HepG2 (cell line): Measurements from ENCODE around the gene RPS25. TPM values are rescaled to one million over a fixed set of nuclear protein-coding genes. Genes with fewer than 3 reads are reported as not detected.

ENCODE experiments used
- AHR ChIP-seq: IDR thresholded peaks from 2 replicates; pipeline ENCODE4 v1.6.1; 2018; ENCODE audit warnings: missing genetic modification reagents, missing compliant biosample characterization
- ATF1 ChIP-seq: IDR thresholded peaks from 2 replicates; pipeline ENCODE4 v1.6.1; 2016; ENCODE audit warnings: mild to moderate bottlenecking, control low read depth
- ATF7-NPFF ChIP-seq: sonication (generic); formaldehyde crosslinking; IDR thresholded peaks from 2 replicates; pipeline ENCODE4 v1.8.1; 2023; ENCODE audit warnings: mild to moderate bottlenecking, low read depth, missing genetic modification reagents, moderate library complexity
- CBX5 ChIP-seq: sonication (generic); formaldehyde crosslinking; IDR thresholded peaks from 2 replicates; pipeline ENCODE4 v1.4.0; 2020; ENCODE audit warnings: missing genetic modification reagents, borderline replicate concordance
- GATAD2A ChIP-seq: IDR thresholded peaks from 2 replicates; pipeline ENCODE4 v1.6.1; 2016
- HDAC6 ChIP-seq: fragments of 200-600 bp; sonication (generic); IDR thresholded peaks from 2 replicates; pipeline ENCODE4 v1.7.0; 2017; ENCODE audit warnings: mild to moderate bottlenecking, antibody characterized with exemption, low read length, low read depth
- HMG20A ChIP-seq: IDR thresholded peaks from 2 replicates; pipeline ENCODE4 v1.6.1; 2016; ENCODE audit warnings: borderline replicate concordance
- KDM1A ChIP-seq: IDR thresholded peaks from 2 replicates; pipeline ENCODE4 v1.6.1; 2016; ENCODE audit warnings: missing compliant biosample characterization
- KLF6 ChIP-seq: IDR thresholded peaks from 2 replicates; pipeline ENCODE4 v1.8.0; 2016; ENCODE audit warnings: missing biosample characterization, missing genetic modification reagents
- MYNN ChIP-seq: sonication (generic); formaldehyde crosslinking; IDR thresholded peaks from 2 replicates; pipeline ENCODE4 v1.4.0; 2020; ENCODE audit warnings: mild to moderate bottlenecking, low read depth, missing genetic modification reagents
- PAF1 ChIP-seq: IDR thresholded peaks from 2 replicates; pipeline ENCODE4 v1.6.1; 2016; ENCODE audit warnings: missing genetic modification reagents, missing compliant biosample characterization
- RAD51 ChIP-seq: fragments of 450-650 bp; IDR thresholded peaks from 2 replicates; pipeline ENCODE4 v1.6.1; 2016; ENCODE audit warnings: borderline replicate concordance
- SALL1 ChIP-seq: sonication (generic); formaldehyde crosslinking; IDR thresholded peaks from 2 replicates; pipeline ENCODE4 v1.8.0; 2022; ENCODE audit warnings: mild to moderate bottlenecking, missing genetic modification reagents
- SRF ChIP-seq: IDR thresholded peaks from 2 replicates; pipeline ENCODE4 v1.6.1; 2011; ENCODE audit warnings: mild to moderate bottlenecking, low read depth, low read length, moderate library complexity
- TBL1XR1 ChIP-seq: fragments of 150-350 bp; IDR thresholded peaks from 2 replicates; pipeline ENCODE4 v1.6.1; 2014; ENCODE audit warnings: borderline replicate concordance, low read length; ENCODE audit not compliant: partially characterized antibody
- ZNF17 ChIP-seq: sonication (generic); formaldehyde crosslinking; IDR thresholded peaks from 2 replicates; pipeline ENCODE4 v1.5.0; 2020; ENCODE audit warnings: mild to moderate bottlenecking, missing genetic modification reagents
- ZNF382 ChIP-seq: sonication (generic); formaldehyde crosslinking; IDR thresholded peaks from 2 replicates; pipeline ENCODE4 v1.5.0; 2020; ENCODE audit warnings: missing genetic modification reagents, mild to moderate bottlenecking, borderline replicate concordance
- ZNF431 ChIP-seq: sonication (generic); formaldehyde crosslinking; IDR thresholded peaks from 2 replicates; pipeline ENCODE4 v1.9.0; 2022; ENCODE audit warnings: missing genetic modification reagents, low read depth, mild to moderate bottlenecking, borderline replicate concordance
- ZNF746 ChIP-seq: sonication (generic); formaldehyde crosslinking; IDR thresholded peaks from 2 replicates; pipeline ENCODE4 v1.8.0; 2022; ENCODE audit warnings: mild to moderate bottlenecking, missing genetic modification reagents
- ZNF891 ChIP-seq: sonication (generic); formaldehyde crosslinking; IDR thresholded peaks from 2 replicates; pipeline ENCODE4 v1.5.0; 2020; ENCODE audit warnings: mild to moderate bottlenecking, missing genetic modification reagents
- polyA plus RNA-seq, 8 experiments: library from polyadenylated mRNA; depleted of rRNA in 3 of 8; stranded (reverse) in 7 of 8; unstranded in 1 of 8; fragments of >200 nt; fragmentation: Illumina TruSeq in 4 of 8; extraction: Trizol in 4 of 8; gene quantifications; 2 replicates each; pipeline versions ENCODE4 v1.2.1 to v1.2.3, GENCODE V29; 2011 to 2016; ENCODE audit warnings: low read depth in 4 of 8, missing spikeins in 1 of 8, mixed read lengths in 1 of 8; ENCODE audit not compliant: insufficient read depth in 1 of 8
- total RNA-seq, 5 experiments: library from RNA; depleted of rRNA; stranded (reverse); fragments of >200 nt; fragmentation: Illumina TruSeq; extraction: Trizol; gene quantifications; 2 replicates each; pipeline ENCODE4 v1.2.3, GENCODE V29; 2016; ENCODE audit warnings: low read depth in 1 of 5
- TF ChIP-seq, protein P1 (sequence below): IDR thresholded peaks from 2 replicates; pipeline ENCODE4 v1.6.1; 2012; ENCODE audit warnings: low read depth, low read length, improper control_type of control experiment
- TF ChIP-seq, protein P2 (sequence below): sonication (generic); formaldehyde crosslinking; IDR thresholded peaks from 2 replicates; pipeline ENCODE4 v1.5.0; 2020; ENCODE audit warnings: missing genetic modification reagents
- TF ChIP-seq, protein P3 (sequence below): sonication (generic); formaldehyde crosslinking; conservative IDR thresholded peaks from 2 replicates; pipeline ENCODE4 v1.4.0; 2020; ENCODE audit warnings: missing genetic modification reagents
- TF ChIP-seq, protein P4 (sequence below): sonication (generic); formaldehyde crosslinking; IDR thresholded peaks from 2 replicates; pipeline ENCODE4 v1.5.1; 2020; ENCODE audit warnings: mild to moderate bottlenecking, missing genetic modification reagents, moderate library complexity
- TF ChIP-seq, protein P5 (sequence below): IDR thresholded peaks from 2 replicates; pipeline ENCODE4 v1.6.1; 2018; ENCODE audit warnings: missing genetic modification reagents

RPS25 gene
- total and polyA plus RNA-seq, 2 of the 13 experiments (the other 11 are each of a cell fraction or from before 2014, with no cell fraction given), result 839 to 1,415 TPM

DNA sequence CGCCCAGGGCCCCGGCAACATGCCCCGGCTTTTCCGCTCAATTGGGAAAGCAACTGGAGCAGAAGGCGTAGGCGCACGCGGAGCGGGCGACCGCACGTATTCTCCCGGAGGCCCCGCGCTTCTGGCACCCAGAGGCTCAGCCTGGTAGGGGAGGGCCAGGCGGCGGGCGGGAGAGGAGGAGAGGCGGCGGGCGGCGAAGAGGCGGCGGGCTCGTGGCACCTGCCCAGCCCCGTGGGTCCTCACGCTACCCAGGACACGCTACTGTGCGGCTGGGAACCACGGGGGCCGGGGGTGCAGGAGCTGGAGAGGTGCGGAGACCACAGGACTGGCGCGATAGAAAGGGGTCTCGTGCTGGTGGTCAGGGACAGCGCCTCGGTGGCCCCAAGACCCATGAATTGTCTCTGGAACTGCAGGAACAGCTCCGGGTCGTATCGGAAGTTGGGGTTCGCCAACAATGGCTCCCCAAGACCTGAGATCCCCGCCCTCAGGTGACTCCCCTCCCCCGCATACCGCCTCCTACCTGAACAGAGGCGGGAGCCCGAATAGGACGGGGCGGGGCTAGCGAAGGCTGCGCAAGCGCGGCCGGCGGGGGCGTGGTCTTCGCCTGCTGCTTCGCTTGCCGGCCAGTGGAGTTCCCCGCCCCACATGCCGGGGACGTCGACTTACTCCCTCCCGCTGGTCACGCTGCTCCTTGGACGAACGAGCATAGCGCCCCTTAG, 12.3 kb upstream of the RPS25 start, which contains the start of gene SLC37A4 (continued):
- no peak for TF ChIP-seq ATF1 (CRISPR knock-in tag)
- TF ChIP-seq SALL1 (CRISPR knock-in tag), result peak; percentile 90
- no peak for TF ChIP-seq RAD51
- TF ChIP-seq SRF, result 0 out of 2 replicates have a peak, but pooled peaks have one; percentile 38
- no peak for TF ChIP-seq KLF6 (CRISPR knock-in tag)
- peak; percentile 73 for TF ChIP-seq GATAD2A
- TF ChIP-seq MYNN, result peak; percentile 73; the same call in 1 of the 2 replicates
- peak; percentile 94 for TF ChIP-seq ATF7-NPFF
- TF ChIP-seq CBX5 (CRISPR knock-in tag), result peak; percentile 77; the same call in 1 of the 2 replicates
- no peak for TF ChIP-seq HDAC6
- no peak for TF ChIP-seq ZNF891 (CRISPR knock-in tag)
- TF ChIP-seq ZNF17 (CRISPR knock-in tag), result no peak
- TF ChIP-seq KDM1A (CRISPR knock-in tag), result no peak
- TF ChIP-seq, protein P1, sequence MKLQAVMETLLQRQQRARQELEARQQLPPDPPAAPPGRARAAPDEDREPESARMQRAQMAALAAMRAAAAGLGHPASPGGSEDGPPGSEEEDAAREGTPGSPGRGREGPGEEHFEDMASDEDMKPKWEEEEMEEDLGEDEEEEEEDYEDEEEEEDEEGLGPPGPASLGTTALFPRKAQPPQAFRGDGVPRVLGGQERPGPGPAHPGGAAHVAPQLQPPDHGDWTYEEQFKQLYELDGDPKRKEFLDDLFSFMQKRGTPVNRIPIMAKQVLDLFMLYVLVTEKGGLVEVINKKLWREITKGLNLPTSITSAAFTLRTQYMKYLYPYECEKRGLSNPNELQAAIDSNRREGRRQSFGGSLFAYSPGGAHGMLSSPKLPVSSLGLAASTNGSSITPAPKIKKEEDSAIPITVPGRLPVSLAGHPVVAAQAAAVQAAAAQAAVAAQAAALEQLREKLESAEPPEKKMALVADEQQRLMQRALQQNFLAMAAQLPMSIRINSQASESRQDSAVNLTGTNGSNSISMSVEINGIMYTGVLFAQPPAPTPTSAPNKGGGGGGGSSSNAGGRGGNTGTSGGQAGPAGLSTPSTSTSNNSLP, result no peak
- TF ChIP-seq, protein P2, sequence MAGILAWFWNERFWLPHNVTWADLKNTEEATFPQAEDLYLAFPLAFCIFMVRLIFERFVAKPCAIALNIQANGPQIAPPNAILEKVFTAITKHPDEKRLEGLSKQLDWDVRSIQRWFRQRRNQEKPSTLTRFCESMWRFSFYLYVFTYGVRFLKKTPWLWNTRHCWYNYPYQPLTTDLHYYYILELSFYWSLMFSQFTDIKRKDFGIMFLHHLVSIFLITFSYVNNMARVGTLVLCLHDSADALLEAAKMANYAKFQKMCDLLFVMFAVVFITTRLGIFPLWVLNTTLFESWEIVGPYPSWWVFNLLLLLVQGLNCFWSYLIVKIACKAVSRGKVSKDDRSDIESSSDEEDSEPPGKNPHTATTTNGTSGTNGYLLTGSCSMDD (CRISPR knock-in tag), result no peak
- TF ChIP-seq, protein P3, sequence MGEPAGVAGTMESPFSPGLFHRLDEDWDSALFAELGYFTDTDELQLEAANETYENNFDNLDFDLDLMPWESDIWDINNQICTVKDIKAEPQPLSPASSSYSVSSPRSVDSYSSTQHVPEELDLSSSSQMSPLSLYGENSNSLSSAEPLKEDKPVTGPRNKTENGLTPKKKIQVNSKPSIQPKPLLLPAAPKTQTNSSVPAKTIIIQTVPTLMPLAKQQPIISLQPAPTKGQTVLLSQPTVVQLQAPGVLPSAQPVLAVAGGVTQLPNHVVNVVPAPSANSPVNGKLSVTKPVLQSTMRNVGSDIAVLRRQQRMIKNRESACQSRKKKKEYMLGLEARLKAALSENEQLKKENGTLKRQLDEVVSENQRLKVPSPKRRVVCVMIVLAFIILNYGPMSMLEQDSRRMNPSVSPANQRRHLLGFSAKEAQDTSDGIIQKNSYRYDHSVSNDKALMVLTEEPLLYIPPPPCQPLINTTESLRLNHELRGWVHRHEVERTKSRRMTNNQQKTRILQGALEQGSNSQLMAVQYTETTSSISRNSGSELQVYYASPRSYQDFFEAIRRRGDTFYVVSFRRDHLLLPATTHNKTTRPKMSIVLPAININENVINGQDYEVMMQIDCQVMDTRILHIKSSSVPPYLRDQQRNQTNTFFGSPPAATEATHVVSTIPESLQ (CRISPR knock-in tag), result peak; percentile 89; the same call in 1 of the 2 replicates
- TF ChIP-seq ZNF382 (CRISPR knock-in tag), result no peak
- TF ChIP-seq ZNF431, result no peak
- TF ChIP-seq, protein P4, sequence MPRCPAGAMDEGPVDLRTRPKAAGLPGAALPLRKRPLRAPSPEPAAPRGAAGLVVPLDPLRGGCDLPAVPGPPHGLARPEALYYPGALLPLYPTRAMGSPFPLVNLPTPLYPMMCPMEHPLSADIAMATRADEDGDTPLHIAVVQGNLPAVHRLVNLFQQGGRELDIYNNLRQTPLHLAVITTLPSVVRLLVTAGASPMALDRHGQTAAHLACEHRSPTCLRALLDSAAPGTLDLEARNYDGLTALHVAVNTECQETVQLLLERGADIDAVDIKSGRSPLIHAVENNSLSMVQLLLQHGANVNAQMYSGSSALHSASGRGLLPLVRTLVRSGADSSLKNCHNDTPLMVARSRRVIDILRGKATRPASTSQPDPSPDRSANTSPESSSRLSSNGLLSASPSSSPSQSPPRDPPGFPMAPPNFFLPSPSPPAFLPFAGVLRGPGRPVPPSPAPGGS (CRISPR knock-in tag), result peak; percentile 79
- TF ChIP-seq, protein P5, sequence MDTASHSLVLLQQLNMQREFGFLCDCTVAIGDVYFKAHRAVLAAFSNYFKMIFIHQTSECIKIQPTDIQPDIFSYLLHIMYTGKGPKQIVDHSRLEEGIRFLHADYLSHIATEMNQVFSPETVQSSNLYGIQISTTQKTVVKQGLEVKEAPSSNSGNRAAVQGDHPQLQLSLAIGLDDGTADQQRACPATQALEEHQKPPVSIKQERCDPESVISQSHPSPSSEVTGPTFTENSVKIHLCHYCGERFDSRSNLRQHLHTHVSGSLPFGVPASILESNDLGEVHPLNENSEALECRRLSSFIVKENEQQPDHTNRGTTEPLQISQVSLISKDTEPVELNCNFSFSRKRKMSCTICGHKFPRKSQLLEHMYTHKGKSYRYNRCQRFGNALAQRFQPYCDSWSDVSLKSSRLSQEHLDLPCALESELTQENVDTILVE (CRISPR knock-in tag), result peak; percentile 91
- TF ChIP-seq ZNF746 (CRISPR knock-in tag), result peak; percentile 12; the same call in 1 of the 2 replicates
- 0 out of 2 replicates have a peak, but pooled peaks have one; percentile 58 for TF ChIP-seq AHR (CRISPR knock-in tag)
- TF ChIP-seq TBL1XR1, result no peak
- TF ChIP-seq HMG20A (CRISPR knock-in tag), result peak; percentile 31; the same call in 1 of the 2 replicates
- TF ChIP-seq PAF1, result no peak
